Prostate gland (tissue), 2 donors: ENCODE measurements around the gene PCDHGA1. TPM values are rescaled to one million over a fixed set of nuclear protein-coding genes. Genes with fewer than 3 reads are reported as not detected.

Experiments used
- DNase-seq: peaks from one replicate; pipeline ENCODE4 v3.0.0-alpha.2; 2019; ENCODE audit warnings: low spot score
- H3K27ac ChIP-seq, 2 donors: fragments of 200-600 bp; sonication (generic); 2 replicates each; pipeline ENCODE4 v1.5.1; 2017 to 2019
- H3K27me3 ChIP-seq: fragments of 200-600 bp; sonication (generic); replicated peaks from 2 replicates; pipeline ENCODE4 v1.5.1; 2019; ENCODE audit not compliant: insufficient read depth
- H3K36me3 ChIP-seq, 2 donors: fragments of 200-600 bp; sonication (generic); 1 replicate in 1 of 2; 2 replicates in 1 of 2; pipeline versions ENCODE4 v1.5.1 to v1.8.1; 2017 to 2019
- H3K4me1 ChIP-seq: fragments of 200-600 bp; sonication (generic); replicated peaks from 2 replicates; pipeline ENCODE4 v1.5.1; 2019
- H3K4me3 ChIP-seq, 2 donors: fragments of 200-600 bp; sonication (generic); 2 replicates each; pipeline ENCODE4 v1.5.1; 2017 to 2019
- H3K9me3 ChIP-seq: fragments of 200-600 bp; sonication (generic); 2 replicates; pipeline ENCODE4 v1.5.1; 2017
- POLR2A ChIP-seq: fragments of 450-650 bp; IDR thresholded peaks from one replicate; pipeline ENCODE4 v1.6.1; 2016; ENCODE audit warnings: antibody characterized with exemption, mild to moderate bottlenecking
- POLR2AphosphoS5 ChIP-seq: sonication (generic); formaldehyde crosslinking; IDR thresholded peaks from one replicate; pipeline ENCODE4 v1.6.1; 2017; ENCODE audit warnings: antibody characterized with exemption
- WGBS: methylation state at CpG from one replicate; pipeline ENCODE4 v1.1.5; 2018; 5-methylcytosine and 5-hydroxymethylcytosine counted together
- intact Hi-C: fragments of 100-400 bp; cut with DNase I; formaldehyde crosslinking; loops from one replicate; pipeline ENCODE4 v1.14.2; 2022
- total RNA-seq, 2 donors: library from RNA; depleted of rRNA; stranded (reverse); fragments of >200 nt; gene quantifications; one replicate each; pipeline ENCODE4 v1.1.0, GENCODE V29; 2016
- TF ChIP-seq, protein P1 (sequence below), 4 experiments: fragments of 200-600 bp in 2 of 4; fragments of 450-650 bp in 2 of 4; sonication (generic) in 2 of 4; IDR thresholded peaks; 1 replicate in 3 of 4; 2 replicates in 1 of 4; pipeline ENCODE4 v1.5.1; 2016 to 2019; ENCODE audit warnings: antibody characterized with exemption in 4 of 4, mild to moderate bottlenecking in 2 of 4, moderate library complexity in 2 of 4

The PCDHGA1 gene
- total RNA-seq, 2 donors from 2014 or later = 0.64 to 4.8 TPM

- TF ChIP-seq POLR2A (no peak), POLR2AphosphoS5 (no peak)
- TF ChIP-seq, protein P1, sequence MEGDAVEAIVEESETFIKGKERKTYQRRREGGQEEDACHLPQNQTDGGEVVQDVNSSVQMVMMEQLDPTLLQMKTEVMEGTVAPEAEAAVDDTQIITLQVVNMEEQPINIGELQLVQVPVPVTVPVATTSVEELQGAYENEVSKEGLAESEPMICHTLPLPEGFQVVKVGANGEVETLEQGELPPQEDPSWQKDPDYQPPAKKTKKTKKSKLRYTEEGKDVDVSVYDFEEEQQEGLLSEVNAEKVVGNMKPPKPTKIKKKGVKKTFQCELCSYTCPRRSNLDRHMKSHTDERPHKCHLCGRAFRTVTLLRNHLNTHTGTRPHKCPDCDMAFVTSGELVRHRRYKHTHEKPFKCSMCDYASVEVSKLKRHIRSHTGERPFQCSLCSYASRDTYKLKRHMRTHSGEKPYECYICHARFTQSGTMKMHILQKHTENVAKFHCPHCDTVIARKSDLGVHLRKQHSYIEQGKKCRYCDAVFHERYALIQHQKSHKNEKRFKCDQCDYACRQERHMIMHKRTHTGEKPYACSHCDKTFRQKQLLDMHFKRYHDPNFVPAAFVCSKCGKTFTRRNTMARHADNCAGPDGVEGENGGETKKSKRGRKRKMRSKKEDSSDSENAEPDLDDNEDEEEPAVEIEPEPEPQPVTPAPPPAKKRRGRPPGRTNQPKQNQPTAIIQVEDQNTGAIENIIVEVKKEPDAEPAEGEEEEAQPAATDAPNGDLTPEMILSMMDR (IDR thresholded peaks at IDR 0.05) = no peak
- intact Hi-C loops = no loop called here
- 98% methylated on average over 1 of the region's 1 CpG for WGBS
- Histone ChIP-seq H3K4me3 (no peak overlapping the region), H3K9me3 (no peaks in the 10 kb centered on the region), H3K4me1 (peaks cover 6% of the 10 kb centered on the region), H3K27me3 (no peaks in the 10 kb centered on the region), H3K27ac (no peak overlapping the region), H3K36me3 (no peaks in the 10 kb centered on the region)
- DNase-seq = no peak
These were observed 202.4 kb downstream of the PCDHGA1 start for GRCh38 chr5:141532726-141533125.

GRCh38 chr5:141533897-141534296 is 203.6 kb downstream of the PCDHGA1 start:
- TF ChIP-seq, protein P1 (IDR thresholded peaks at IDR 0.05) = no peak
- TF ChIP-seq POLR2AphosphoS5 (no peak), POLR2A (no peak)
- DNase-seq = no peak
- 100% methylated on average over 1 of the region's 1 CpG for WGBS
- H3K36me3 ChIP-seq = no peaks in the 10 kb centered on the region
- H3K27ac ChIP-seq = no peak overlapping the region
- H3K27me3 ChIP-seq = no peaks in the 10 kb centered on the region
- H3K4me3 ChIP-seq = no peak overlapping the region
- H3K9me3 ChIP-seq = no peaks in the 10 kb centered on the region
- no peaks in the 10 kb centered on the region for H3K4me1 ChIP-seq
- intact Hi-C loops = no loop called here

GRCh38 chr5:141534492-141535213 is 204.3 kb downstream of the PCDHGA1 start:
- intact Hi-C loops = no loop called here

GRCh38 chr5:141543053-141543452 is 212.7 kb downstream of the PCDHGA1 start:
- 82% methylated on average over 2 of the region's 2 CpGs for WGBS

More at GRCh38 chr5:141534492-141535213, 204.3 kb downstream of the PCDHGA1 start:
- H3K36me3 ChIP-seq = no peaks in the 10 kb centered on the region
- H3K27ac ChIP-seq = no peak overlapping the region
- no peak for DNase-seq
- TF ChIP-seq, protein P1 (IDR thresholded peaks at IDR 0.05) = no peak
- TF ChIP-seq POLR2A = no peak
- TF ChIP-seq POLR2AphosphoS5 = no peak
- 97% methylated on average over 4 of the region's 4 CpGs for WGBS
- H3K4me3 ChIP-seq = no peak overlapping the region
- H3K9me3 ChIP-seq = no peaks in the 10 kb centered on the region
- H3K27me3 ChIP-seq = no peaks in the 10 kb centered on the region
- H3K4me1 ChIP-seq = no peaks in the 10 kb centered on the region

More at GRCh38 chr5:141543053-141543452, 212.7 kb downstream of the PCDHGA1 start:
- intact Hi-C loops = no loop called here
- Histone ChIP-seq H3K4me3 (no peak overlapping the region), H3K27me3 (no peaks in the 10 kb centered on the region), H3K4me1 (no peaks in the 10 kb centered on the region), H3K27ac (no peak overlapping the region), H3K36me3 (no peaks in the 10 kb centered on the region), H3K9me3 (no peaks in the 10 kb centered on the region)
- DNase-seq = no peak
- TF ChIP-seq POLR2AphosphoS5 = no peak
- TF ChIP-seq, protein P1 (IDR thresholded peaks at IDR 0.05) = no peak
- no peak for TF ChIP-seq POLR2A
